OCI-LY1 (cell line): Measurements from ENCODE around the gene TPRA1.

Experiments used
- EZH2 ChIP-seq: fragments of 200-600 bp; sonication (generic), shearing (Covaris generic); IDR thresholded peaks from 2 replicates; pipeline ENCODE4 v1.8.0; 2017; ENCODE audit warnings: borderline replicate concordance, mixed run types, mild to moderate bottlenecking, antibody characterized with exemption, low read length, moderate library complexity, mixed read lengths
- TF ChIP-seq, protein P1 (sequence below): fragments of 200-600 bp; sonication (generic), shearing (Covaris generic); IDR thresholded peaks from 2 replicates; pipeline ENCODE4 v1.5.1; 2017; ENCODE audit warnings: mild to moderate bottlenecking, antibody characterized with exemption, low read length, moderate library complexity, mixed read lengths

DNA sequence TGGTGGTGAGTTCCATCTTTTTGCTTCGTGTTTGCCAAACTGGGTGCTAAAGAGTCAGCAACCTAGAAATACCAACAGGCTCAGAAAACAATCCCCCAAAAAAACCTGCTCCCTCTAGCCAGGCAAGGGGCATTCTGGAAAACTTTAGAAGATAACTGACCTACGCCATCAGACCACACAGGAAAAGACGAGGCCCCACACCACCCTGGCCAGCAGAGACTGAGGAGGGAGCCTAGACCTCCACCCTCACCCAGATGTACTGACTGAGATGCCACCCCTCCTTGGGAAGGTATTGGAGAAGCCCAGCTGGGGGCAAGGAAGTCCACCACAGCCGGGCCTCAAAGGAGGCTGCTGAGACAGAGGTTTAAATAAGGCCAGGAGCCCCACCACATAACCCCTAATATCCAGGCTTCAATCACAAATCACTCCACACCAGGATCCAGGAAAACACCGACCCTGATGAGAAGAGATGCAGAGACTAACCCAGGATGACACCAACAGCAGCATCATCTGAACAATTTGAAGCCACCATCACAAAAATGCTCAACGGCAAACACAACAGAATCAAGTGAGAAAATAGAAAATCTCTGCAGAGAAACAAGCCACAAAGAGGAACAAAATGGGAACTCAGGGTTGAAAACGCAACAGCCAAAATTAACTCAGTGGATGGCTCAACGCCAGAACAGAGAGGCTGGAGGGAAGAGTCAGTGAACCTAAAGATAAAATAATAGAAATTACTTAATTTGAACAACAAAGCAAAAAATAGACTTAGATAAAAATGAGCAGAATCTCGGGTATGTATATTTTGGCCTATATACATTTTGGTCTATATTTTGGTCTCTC lies 61.0 kb downstream of the TPRA1 start:
- TF ChIP-seq, protein P1, sequence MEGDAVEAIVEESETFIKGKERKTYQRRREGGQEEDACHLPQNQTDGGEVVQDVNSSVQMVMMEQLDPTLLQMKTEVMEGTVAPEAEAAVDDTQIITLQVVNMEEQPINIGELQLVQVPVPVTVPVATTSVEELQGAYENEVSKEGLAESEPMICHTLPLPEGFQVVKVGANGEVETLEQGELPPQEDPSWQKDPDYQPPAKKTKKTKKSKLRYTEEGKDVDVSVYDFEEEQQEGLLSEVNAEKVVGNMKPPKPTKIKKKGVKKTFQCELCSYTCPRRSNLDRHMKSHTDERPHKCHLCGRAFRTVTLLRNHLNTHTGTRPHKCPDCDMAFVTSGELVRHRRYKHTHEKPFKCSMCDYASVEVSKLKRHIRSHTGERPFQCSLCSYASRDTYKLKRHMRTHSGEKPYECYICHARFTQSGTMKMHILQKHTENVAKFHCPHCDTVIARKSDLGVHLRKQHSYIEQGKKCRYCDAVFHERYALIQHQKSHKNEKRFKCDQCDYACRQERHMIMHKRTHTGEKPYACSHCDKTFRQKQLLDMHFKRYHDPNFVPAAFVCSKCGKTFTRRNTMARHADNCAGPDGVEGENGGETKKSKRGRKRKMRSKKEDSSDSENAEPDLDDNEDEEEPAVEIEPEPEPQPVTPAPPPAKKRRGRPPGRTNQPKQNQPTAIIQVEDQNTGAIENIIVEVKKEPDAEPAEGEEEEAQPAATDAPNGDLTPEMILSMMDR = no peak
- TF ChIP-seq EZH2 = no peak
